Activated CD8-positive, alpha-beta T cell treated with anti-CD3 and anti-CD28 coated beads for 36 hours (primary cell): ENCODE measurements around the gene TRAPPC12. TPM values are rescaled to one million over a fixed set of nuclear protein-coding genes. Genes with fewer than 3 reads are reported as not detected.
"Not testable (repeated sequence)": the region's sequence is repeated elsewhere in the genome, so short reads cannot be mapped to it uniquely, and the experiment has no call there.

ENCODE experiments used
- ATAC-seq: fragments of 200-7000 bp; cut with Tn5 transposase; one replicate; pipeline ENCODE4 v1.10.0; 2021; ENCODE audit warnings: mild to moderate bottlenecking, moderate library complexity
- CTCF ChIA-PET: fragments of 350-600 bp; sonication (Branson Sonifier 250); formaldehyde crosslinking; loops from one replicate; lab custom pipeline; 2021; ENCODE audit warnings: antibody characterized with exemption; lab: Charles Lee
- POLR2A ChIA-PET: fragments of 350-600 bp; sonication (Branson Sonifier 250); formaldehyde crosslinking; loops from one replicate; lab custom pipeline; 2021; ENCODE audit warnings: antibody characterized with exemption; lab: Charles Lee
- DNase-seq: peaks from one replicate; pipeline ENCODE4 v3.0.0-alpha.2; 2020
- H3K27ac Mint-ChIP-seq: one replicate; pipeline ENCODE4 v1.8.0; 2021; ENCODE audit warnings: mild to moderate bottlenecking, mixed read lengths
- H3K27me3 Mint-ChIP-seq: one replicate; pipeline ENCODE4 v1.8.0; 2021; ENCODE audit warnings: mixed read lengths
- H3K36me3 Mint-ChIP-seq: one replicate; pipeline ENCODE4 v1.8.0; 2021; ENCODE audit warnings: low read depth, mixed read lengths
- H3K4me1 Mint-ChIP-seq: one replicate; pipeline ENCODE4 v1.8.0; 2021; ENCODE audit warnings: low read depth, mixed read lengths
- H3K4me3 Mint-ChIP-seq: one replicate; pipeline ENCODE4 v1.8.0; 2021; ENCODE audit warnings: mild to moderate bottlenecking, moderate library complexity, mixed read lengths
- H3K9me3 Mint-ChIP-seq: one replicate; pipeline ENCODE4 v1.8.0; 2021; ENCODE audit warnings: mixed read lengths
- CTCF ChIP-seq: fragments of 200-600 bp; IDR thresholded peaks from one replicate; pipeline ENCODE4 v1.8.0; 2022; ENCODE audit warnings: antibody characterized with exemption, mild to moderate bottlenecking
- intact Hi-C: fragments of 100-400 bp; cut with micrococcal nuclease; formaldehyde crosslinking; loops from one replicate; pipeline ENCODE4 v1.10.0; 2022
- total RNA-seq, 2 experiments: library from RNA; stranded (reverse); gene quantifications; one replicate each; pipeline ENCODE4 v1.2.3, GENCODE V29; 2021

Gene TRAPPC12
- total RNA-seq, 2 experiments from 2014 or later = 52.9 to 65.3 TPM

GRCh38 chr2:3365219-3365618 is 14.3 kb upstream of the TRAPPC12 start:
- Mint-ChIP-seq H3K27me3 (no peaks in the 10 kb centered on the region), H3K36me3 (peaks cover 11% of the 10 kb centered on the region), H3K9me3 (no peaks in the 10 kb centered on the region), H3K27ac (no peak overlapping the region), H3K4me1 (peaks cover 37% of the 10 kb centered on the region), H3K4me3 (no peak overlapping the region)
- POLR2A ChIA-PET = no interaction called here
- DNase-seq (no peak), ATAC-seq (no peak)
- TF ChIP-seq CTCF = no peak
- CTCF ChIA-PET = no interaction called here
- intact Hi-C loops = no loop called here

DNA sequence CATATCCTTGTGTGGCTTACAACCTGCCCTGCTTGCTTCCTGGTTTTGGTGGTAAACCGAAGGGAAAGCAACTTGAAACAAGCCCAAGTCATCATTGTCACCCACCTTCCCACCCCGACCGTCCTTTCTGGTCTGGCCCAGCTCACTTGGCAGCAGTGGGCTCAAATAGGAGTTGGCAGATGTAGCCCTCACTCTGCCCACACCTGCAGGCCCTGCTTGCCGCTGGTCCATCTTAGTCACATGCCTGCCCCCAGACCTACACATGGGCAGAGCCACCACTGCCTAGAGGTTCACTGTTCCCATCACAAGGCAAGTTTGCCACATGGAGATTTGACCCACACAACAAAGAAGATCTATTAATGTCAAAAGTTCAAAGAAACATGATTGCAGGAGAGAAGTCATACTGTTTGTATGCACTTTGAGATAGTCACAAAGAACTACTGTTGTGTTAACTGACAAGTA is 11.2 kb upstream of the TRAPPC12 start:
- ATAC-seq (no peak), DNase-seq (no peak)
- H3K36me3 Mint-ChIP-seq = peaks cover 10% of the 10 kb centered on the region
- CTCF ChIA-PET = no interaction called here
- TF ChIP-seq CTCF = no peak
- H3K27ac Mint-ChIP-seq = no peak overlapping the region
- no peaks in the 10 kb centered on the region for H3K27me3 Mint-ChIP-seq
- intact Hi-C loops = no loop called here
- no peak overlapping the region for H3K4me3 Mint-ChIP-seq
- H3K9me3 Mint-ChIP-seq = no peaks in the 10 kb centered on the region
- peaks cover 24% of the 10 kb centered on the region for H3K4me1 Mint-ChIP-seq
- POLR2A ChIA-PET = no interaction called here

DNA sequence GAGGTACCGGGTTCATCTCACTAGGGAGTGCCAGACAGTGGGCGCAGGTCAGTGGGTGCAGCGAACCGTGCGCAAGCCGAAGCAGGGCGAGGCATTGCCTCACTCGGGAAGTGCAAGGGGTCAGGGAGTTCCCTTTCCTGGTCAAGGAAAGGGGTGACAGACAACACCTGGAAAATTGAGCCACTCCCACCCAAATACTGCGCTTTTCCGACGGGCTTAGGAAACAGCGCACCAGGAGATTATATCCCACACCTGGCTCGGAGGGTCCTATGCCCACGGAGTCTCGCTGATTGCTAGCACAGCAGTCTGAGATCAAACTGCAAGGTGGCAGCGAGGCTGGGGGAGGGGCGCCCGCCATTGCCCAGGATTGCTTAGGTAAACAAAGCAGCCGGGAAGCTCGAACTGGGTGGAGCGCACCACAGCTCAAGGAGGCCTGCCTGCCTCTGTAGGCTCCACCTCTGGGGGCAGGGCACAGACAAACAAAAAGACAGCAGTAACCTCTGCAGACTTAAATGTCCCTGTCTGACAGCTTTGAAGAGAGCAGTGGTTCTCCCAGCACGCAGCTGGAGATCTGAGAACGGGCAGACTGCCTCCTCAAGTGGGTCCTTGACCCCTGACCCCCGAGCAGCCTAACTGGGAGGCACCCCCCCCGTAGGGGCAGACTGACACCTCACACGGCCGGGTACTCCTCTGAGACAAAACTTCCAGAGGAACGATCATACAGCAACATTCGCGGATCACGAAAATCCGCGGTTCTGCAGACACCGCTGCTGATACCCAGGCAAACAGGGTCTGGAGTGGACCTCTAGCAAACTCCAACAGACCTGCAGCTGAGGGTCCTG is 9.9 kb upstream of the TRAPPC12 start:
- H3K36me3 Mint-ChIP-seq, intact Hi-C loops, H3K27me3 Mint-ChIP-seq, CTCF ChIA-PET, H3K27ac Mint-ChIP-seq, H3K9me3 Mint-ChIP-seq, DNase-seq, H3K4me3 Mint-ChIP-seq, ATAC-seq: not testable (repeated sequence)
- peaks cover 23% of the 10 kb centered on the region for H3K4me1 Mint-ChIP-seq
- POLR2A ChIA-PET = interaction anchor here (0.6 kb wide), 1 partner anchor 448 kb away, joined by 3 read pairs; no protein-coding TSS in a partner anchor

DNA sequence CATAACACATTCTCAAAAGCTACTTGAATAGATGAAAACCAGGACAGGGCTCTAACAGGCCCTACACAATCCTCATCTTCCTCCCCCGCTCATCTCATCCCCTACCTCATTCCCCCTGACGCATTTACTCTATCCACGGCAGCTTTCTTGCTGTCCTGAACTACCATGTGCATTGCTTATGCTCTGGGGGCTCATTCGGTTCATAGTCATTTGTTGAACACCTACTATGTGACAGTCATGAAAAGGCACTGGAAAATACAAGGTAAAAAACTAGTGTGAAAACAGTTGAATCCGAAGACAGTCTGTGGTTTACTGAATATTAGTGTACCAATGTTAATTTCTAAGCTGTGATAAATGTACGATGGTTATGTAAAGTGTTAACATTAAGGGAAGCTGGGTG is 2.7 kb upstream of the TRAPPC12 start:
- peaks cover 30% of the 10 kb centered on the region for H3K4me1 Mint-ChIP-seq
- H3K4me3 Mint-ChIP-seq = peak overlapping the region; percentile 93
- no peaks in the 10 kb centered on the region for H3K27me3 Mint-ChIP-seq
- no peaks in the 10 kb centered on the region for H3K9me3 Mint-ChIP-seq
- no peak for ATAC-seq
- DNase-seq = no peak
- no peak for TF ChIP-seq CTCF
- intact Hi-C loops = no loop called here
- peaks cover 17% of the 10 kb centered on the region for H3K36me3 Mint-ChIP-seq
- H3K27ac Mint-ChIP-seq = peak overlapping the region; percentile 93
- ChIA-PET POLR2A (interaction anchor here (2.3 kb wide), 1 partner anchor 154 kb away, joined by 8 read pairs; no protein-coding TSS in a partner anchor), CTCF (interaction anchor here (1.3 kb wide), 1 partner anchor 47 kb away, joined by 4 read pairs; no protein-coding TSS in a partner anchor)

- CTCF ChIA-PET = interaction anchor here (1.0 to 1.3 kb wide), 2 partner anchors 17 to 47 kb away, joined by 3 to 4 read pairs; no protein-coding TSS in a partner anchor
- Mint-ChIP-seq H3K9me3 (no peaks in the 10 kb centered on the region), H3K4me1 (peaks cover 31% of the 10 kb centered on the region), H3K27me3 (no peaks in the 10 kb centered on the region), H3K36me3 (peaks cover 19% of the 10 kb centered on the region), H3K4me3 (peak overlapping the region; percentile 93), H3K27ac (peak overlapping the region; percentile 93)
- TF ChIP-seq CTCF = no peak
- ATAC-seq (peak; percentile 39), DNase-seq (peak; percentile 66)
- POLR2A ChIA-PET = interaction anchor here (1.0 to 2.3 kb wide), 3 partner anchors 21 to 181 kb away, joined by 3 to 8 read pairs (median 4); partner anchors contain the start of gene RNASEH1
- intact Hi-C loops = no loop called here
Observed at GRCh38 chr2:3377279-3377611, 2.2 kb upstream of the TRAPPC12 start.
